ENCODE measurements around the gene KIF1B.

DNA sequence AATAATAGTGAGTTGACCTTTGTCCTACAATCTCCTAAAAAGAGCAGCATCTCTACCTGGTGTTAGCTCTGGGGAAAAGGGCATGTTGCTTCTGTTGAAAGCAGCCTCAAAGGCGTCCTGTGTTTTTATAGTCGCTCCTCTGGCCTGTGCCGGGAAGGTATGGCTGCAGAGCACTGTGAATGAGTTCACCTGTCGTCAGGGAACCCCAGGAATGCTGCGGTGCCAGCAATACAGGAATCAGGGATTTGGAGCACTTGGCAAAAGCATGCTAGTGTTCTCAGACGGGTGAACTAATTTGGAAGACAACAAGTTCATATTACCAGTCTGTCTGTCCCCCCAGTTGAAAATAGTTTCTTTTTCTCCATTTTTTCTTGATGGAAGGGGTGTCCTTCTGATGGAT lies 128.2 kb downstream of the KIF1B start:
- TF ChIP-seq, protein P1, sequence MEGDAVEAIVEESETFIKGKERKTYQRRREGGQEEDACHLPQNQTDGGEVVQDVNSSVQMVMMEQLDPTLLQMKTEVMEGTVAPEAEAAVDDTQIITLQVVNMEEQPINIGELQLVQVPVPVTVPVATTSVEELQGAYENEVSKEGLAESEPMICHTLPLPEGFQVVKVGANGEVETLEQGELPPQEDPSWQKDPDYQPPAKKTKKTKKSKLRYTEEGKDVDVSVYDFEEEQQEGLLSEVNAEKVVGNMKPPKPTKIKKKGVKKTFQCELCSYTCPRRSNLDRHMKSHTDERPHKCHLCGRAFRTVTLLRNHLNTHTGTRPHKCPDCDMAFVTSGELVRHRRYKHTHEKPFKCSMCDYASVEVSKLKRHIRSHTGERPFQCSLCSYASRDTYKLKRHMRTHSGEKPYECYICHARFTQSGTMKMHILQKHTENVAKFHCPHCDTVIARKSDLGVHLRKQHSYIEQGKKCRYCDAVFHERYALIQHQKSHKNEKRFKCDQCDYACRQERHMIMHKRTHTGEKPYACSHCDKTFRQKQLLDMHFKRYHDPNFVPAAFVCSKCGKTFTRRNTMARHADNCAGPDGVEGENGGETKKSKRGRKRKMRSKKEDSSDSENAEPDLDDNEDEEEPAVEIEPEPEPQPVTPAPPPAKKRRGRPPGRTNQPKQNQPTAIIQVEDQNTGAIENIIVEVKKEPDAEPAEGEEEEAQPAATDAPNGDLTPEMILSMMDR (conservative IDR thresholded peaks at IDR 0.05), result no peak
- TF ChIP-seq EZH2 (IDR thresholded peaks at IDR 0.05; ENCODE audit: low read depth), result no peak
